Measurements from ENCODE around the gene PXT1. TPM values are rescaled to one million over a fixed set of nuclear protein-coding genes. Genes with fewer than 3 reads are reported as not detected.

PXT1 gene
- total and polyA plus RNA-seq, 9 of the 15 experiments (the other 6 are each of a cell fraction or from before 2014, with no cell fraction given) = 0.09 to 0.11 (median 0.10) TPM; not detected in 5

DNA sequence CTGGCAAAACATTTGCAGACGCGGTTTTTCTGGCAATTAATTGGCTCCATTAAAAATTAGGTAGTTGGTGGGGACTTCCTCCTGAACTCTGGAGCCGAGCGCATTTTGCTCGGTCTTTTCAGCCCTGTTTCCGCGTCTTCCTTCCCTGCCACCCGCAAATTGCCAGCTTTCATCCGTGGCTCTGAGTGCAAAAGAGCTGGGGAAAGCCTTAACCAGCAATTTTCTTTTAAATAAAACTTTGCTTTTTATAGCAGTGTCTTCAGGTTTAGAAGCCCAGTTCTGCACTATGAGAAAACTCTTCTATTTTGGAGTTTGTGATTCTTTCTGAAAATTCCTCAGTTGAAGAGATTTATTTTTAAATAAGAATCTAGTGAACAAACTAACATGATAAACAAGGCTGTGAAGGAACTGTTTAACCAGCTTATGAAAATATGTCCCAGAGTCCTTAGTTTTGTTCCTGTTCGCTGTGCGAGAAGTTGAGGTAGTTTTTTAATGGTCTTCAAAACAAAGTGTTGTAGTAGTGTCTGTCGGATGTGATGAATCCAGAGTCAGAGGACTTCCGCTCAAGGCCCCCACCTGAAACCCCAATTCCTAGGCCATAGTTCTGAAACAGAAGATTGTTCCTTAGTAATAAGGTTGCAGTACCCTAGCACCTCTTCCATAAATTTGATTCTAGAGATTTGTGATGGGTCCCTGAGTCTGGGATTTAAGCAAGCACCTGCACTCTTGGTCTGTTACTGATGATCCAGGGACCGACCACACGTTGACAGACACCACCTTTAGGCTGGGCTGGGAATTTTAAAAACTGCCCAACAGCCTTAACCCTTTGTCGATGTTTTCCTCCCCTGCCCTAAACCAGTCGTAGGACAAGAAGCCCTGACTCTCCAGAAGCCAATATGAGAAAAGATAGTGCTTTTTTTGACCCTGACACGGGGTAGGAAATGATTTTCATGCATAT lies 1.1 kb upstream of the PXT1 start (continued):
- TF ChIP-seq, protein P1, sequence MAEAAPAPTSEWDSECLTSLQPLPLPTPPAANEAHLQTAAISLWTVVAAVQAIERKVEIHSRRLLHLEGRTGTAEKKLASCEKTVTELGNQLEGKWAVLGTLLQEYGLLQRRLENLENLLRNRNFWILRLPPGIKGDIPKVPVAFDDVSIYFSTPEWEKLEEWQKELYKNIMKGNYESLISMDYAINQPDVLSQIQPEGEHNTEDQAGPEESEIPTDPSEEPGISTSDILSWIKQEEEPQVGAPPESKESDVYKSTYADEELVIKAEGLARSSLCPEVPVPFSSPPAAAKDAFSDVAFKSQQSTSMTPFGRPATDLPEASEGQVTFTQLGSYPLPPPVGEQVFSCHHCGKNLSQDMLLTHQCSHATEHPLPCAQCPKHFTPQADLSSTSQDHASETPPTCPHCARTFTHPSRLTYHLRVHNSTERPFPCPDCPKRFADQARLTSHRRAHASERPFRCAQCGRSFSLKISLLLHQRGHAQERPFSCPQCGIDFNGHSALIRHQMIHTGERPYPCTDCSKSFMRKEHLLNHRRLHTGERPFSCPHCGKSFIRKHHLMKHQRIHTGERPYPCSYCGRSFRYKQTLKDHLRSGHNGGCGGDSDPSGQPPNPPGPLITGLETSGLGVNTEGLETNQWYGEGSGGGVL (CRISPR knock-in tag; IDR thresholded peaks at IDR 0.05) = no peak
- TF ChIP-seq HNRNPLL (IDR thresholded peaks at IDR 0.05; ENCODE audit: low read depth, low read length, poor library complexity, severe bottlenecking) (no peak), TFAM (CRISPR knock-in tag; conservative IDR thresholded peaks at IDR 0.05) (no peak), ZNF280B (CRISPR knock-in tag; IDR thresholded peaks at IDR 0.05) (no peak), ZNF197 (CRISPR knock-in tag; IDR thresholded peaks at IDR 0.05; ENCODE audit: low read depth) (no peak), SMARCE1 (IDR thresholded peaks at IDR 0.05) (no peak), NR4A1 (CRISPR knock-in tag; IDR thresholded peaks at IDR 0.05) (no peak), NR4A1 (tag; IDR thresholded peaks at IDR 0.05) (no peak), ZNF589 (CRISPR knock-in tag; IDR thresholded peaks at IDR 0.05; ENCODE audit: low read depth) (no peak), SIN3B (IDR thresholded peaks at IDR 0.05; ENCODE audit: low read depth) (no peak), FIP1L1 (IDR thresholded peaks at IDR 0.05; ENCODE audit: low read depth, low read length, poor library complexity, severe bottlenecking) (no peak), ZNF436 (CRISPR knock-in tag; IDR thresholded peaks at IDR 0.05) (no peak), SP1 (CRISPR knock-in tag; IDR thresholded peaks at IDR 0.05) (no peak; the same call in 1 of the 2 replicates), BRD4 (IDR thresholded peaks at IDR 0.05) (no peak), E2F5 (CRISPR knock-in tag; IDR thresholded peaks at IDR 0.05) (no peak)
- TF ChIP-seq, protein P2, sequence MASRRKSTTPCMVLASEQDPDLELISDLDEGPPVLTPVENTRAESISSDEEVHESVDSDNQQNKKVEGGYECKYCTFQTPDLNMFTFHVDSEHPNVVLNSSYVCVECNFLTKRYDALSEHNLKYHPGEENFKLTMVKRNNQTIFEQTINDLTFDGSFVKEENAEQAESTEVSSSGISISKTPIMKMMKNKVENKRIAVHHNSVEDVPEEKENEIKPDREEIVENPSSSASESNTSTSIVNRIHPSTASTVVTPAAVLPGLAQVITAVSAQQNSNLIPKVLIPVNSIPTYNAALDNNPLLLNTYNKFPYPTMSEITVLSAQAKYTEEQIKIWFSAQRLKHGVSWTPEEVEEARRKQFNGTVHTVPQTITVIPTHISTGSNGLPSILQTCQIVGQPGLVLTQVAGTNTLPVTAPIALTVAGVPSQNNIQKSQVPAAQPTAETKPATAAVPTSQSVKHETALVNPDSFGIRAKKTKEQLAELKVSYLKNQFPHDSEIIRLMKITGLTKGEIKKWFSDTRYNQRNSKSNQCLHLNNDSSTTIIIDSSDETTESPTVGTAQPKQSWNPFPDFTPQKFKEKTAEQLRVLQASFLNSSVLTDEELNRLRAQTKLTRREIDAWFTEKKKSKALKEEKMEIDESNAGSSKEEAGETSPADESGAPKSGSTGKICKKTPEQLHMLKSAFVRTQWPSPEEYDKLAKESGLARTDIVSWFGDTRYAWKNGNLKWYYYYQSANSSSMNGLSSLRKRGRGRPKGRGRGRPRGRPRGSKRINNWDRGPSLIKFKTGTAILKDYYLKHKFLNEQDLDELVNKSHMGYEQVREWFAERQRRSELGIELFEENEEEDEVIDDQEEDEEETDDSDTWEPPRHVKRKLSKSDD (conservative IDR thresholded peaks at IDR 0.05; ENCODE audit: low read length) = no peak
- TF ChIP-seq, protein P3, sequence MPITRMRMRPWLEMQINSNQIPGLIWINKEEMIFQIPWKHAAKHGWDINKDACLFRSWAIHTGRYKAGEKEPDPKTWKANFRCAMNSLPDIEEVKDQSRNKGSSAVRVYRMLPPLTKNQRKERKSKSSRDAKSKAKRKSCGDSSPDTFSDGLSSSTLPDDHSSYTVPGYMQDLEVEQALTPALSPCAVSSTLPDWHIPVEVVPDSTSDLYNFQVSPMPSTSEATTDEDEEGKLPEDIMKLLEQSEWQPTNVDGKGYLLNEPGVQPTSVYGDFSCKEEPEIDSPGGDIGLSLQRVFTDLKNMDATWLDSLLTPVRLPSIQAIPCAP (CRISPR knock-in tag; IDR thresholded peaks at IDR 0.05; ENCODE audit: borderline replicate concordance) = no peak
